Pancreas (tissue), 10 donors: Measurements from ENCODE around the gene STIM1. TPM values are rescaled to one million over a fixed set of nuclear protein-coding genes. Genes with fewer than 3 reads are reported as not detected.

Experiments used
- ATAC-seq, 4 donors: fragments of 200-7000 bp; cut with Tn5 transposase; one replicate each; pipeline versions ENCODE4 v1.8.0 to v1.9.1; 2020; ENCODE audit warnings: mild to moderate bottlenecking in 4 of 4, moderate library complexity in 4 of 4
- DNase-seq, 6 donors: peaks; one replicate each; pipeline ENCODE4 v3.0.0-alpha.2; 2020
- FAIRE-seq: peaks from 2 replicates; lab custom pipeline; 2012; peaks lifted over from hg19 to GRCh38; lab: Jason Lieb, UNC
- H3K27ac ChIP-seq, 4 donors: fragments of 200-600 bp; sonication (generic); 1 replicate in 3 of 4; 2 replicates in 1 of 4; pipeline versions ENCODE4 v1.5.0 to v1.8.0; 2020
- H3K27me3 ChIP-seq, 4 donors: fragments of 200-600 bp; one replicate each; pipeline ENCODE4 v1.8.0; 2021
- H3K36me3 ChIP-seq, 3 donors: fragments of 200-600 bp; sonication (generic) in 1 of 3; one replicate each; pipeline versions ENCODE4 v1.5.0 to v1.8.0; 2020 to 2021
- H3K4me1 ChIP-seq, 3 donors: fragments of 200-600 bp; one replicate each; pipeline ENCODE4 v1.8.0; 2021
- H3K4me3 ChIP-seq, 4 donors: fragments of 200-600 bp; sonication (generic) in 2 of 4; one replicate each; pipeline versions ENCODE4 v1.5.0 to v1.8.0; 2020 to 2021
- H3K9me3 ChIP-seq, 4 donors: fragments of 200-600 bp; one replicate each; pipeline ENCODE4 v1.8.0; 2021
- CTCF ChIP-seq, 4 donors: fragments of 200-600 bp; sonication (generic) in 3 of 4; IDR thresholded peaks; one replicate each; pipeline versions ENCODE4 v1.5.0 to v1.8.0; 2021; ENCODE audit warnings: antibody characterized with exemption in 4 of 4
- WGBS, 2 donors: extraction: QIAGEN DNeasy Blood & Tissue Kit; methylation state at CpG; one replicate each; pipeline ENCODE4 v1.1.7; 2013; 5-methylcytosine and 5-hydroxymethylcytosine counted together
- intact Hi-C, 3 donors: fragments of 100-400 bp; cut with DNase I; formaldehyde crosslinking; loops; one replicate each; pipeline versions ENCODE4 v1.11.1 to v1.14.2; 2022
- polyA plus RNA-seq, 2 donors: library from polyadenylated mRNA; stranded (reverse); fragments of 200-250 nt; gene quantifications; one replicate each; pipeline ENCODE4 v1.2.3, GENCODE V29; 2013
- total RNA-seq, 6 donors: library from RNA; stranded (reverse); fragmentation: NEBNext Ultra II Directional in 4 of 6; extraction: Animal tissue kit (Norgen Biotek cat#: 25700) in 4 of 6; gene quantifications; one replicate each; pipeline versions ENCODE4 v1.2.1 to v1.2.4, GENCODE V29; 2021 to 2023
- donor health status: healthy with polysubstance abuse.
- donor health status: DM: no; HTN: no; CAD: no; lungs with moderate emphysema.
- donor health status: DM: no; HTN: no; CAD: no.
- donor health status: control.
- donor health status: control.
- donor health status: Bipolar disorder and iron deficiency.
- donor health status: DM: yes; HTN: yes; CAD: no.
- donor health status: DM: no; HTN: no; CAD: no.
- donor health status: DM: no; HTN: no; CAD: no.
- donor health status: DM: yes; HTN: yes; CAD: no.

The STIM1 gene
- total and polyA plus RNA-seq, 8 donors, result 10.2 to 28.9 (median 18.8) TPM

- H3K27me3 ChIP-seq, result no peaks in the 10 kb centered on the region
- TF ChIP-seq CTCF (IDR thresholded peaks at IDR 0.05), result no peak
- H3K27ac ChIP-seq, result no peak overlapping the region
- intact Hi-C loops, result no loop called here
- no peak for FAIRE-seq
- DNase-seq, result no peak
- ATAC-seq, result no peak
- 98 to 100% methylated on average over 1 of the region's 1 CpG for WGBS, 2 donors
- H3K4me1 ChIP-seq, result no peaks in the 10 kb centered on the region
- H3K9me3 ChIP-seq, result no peaks in the 10 kb centered on the region
- H3K36me3 ChIP-seq, result no peaks in the 10 kb centered on the region
- no peak overlapping the region for H3K4me3 ChIP-seq
These were observed 31.5 kb downstream of the STIM1 start for GRCh38 chr11:3886985-3887384.

- DNase-seq (no peak), ATAC-seq (no peak), FAIRE-seq (no peak)
- no peaks in the 10 kb centered on the region for H3K9me3 ChIP-seq
- peaks cover 0 to 10% (median 3%) of the 10 kb centered on the region in 3 donors for H3K4me1 ChIP-seq
- H3K36me3 ChIP-seq, result no peaks in the 10 kb centered on the region
- no peak for TF ChIP-seq CTCF (IDR thresholded peaks at IDR 0.05)
- no peak overlapping the region for H3K27ac ChIP-seq
- H3K4me3 ChIP-seq, result no peak overlapping the region
- H3K27me3 ChIP-seq, result no peaks in the 10 kb centered on the region
- intact Hi-C loops, result no loop called here
These were observed 33.4 kb downstream of the STIM1 start for GRCh38 chr11:3888876-3889275.

- intact Hi-C loops, result no loop called here
- Histone ChIP-seq H3K4me1 (peaks cover 0 to 22% (median 3%) of the 10 kb centered on the region in 3 donors), H3K9me3 (no peaks in the 10 kb centered on the region), H3K36me3 (no peaks in the 10 kb centered on the region), H3K27me3 (no peaks in the 10 kb centered on the region), H3K27ac (no peak overlapping the region), H3K4me3 (no peak overlapping the region)
- no peak for TF ChIP-seq CTCF (IDR thresholded peaks at IDR 0.05)
- WGBS, 2 donors, result 95 to 98% methylated on average over 2 of the region's 2 CpGs
- ATAC-seq (no peak), FAIRE-seq (no peak), DNase-seq (no peak)
These were observed 34.5 kb downstream of the STIM1 start for GRCh38 chr11:3890014-3890413.

GRCh38 chr11:3890806-3891205, 35.3 kb downstream of the STIM1 start:
- no peak overlapping the region for H3K4me3 ChIP-seq
- DNase-seq (no peak), ATAC-seq (no peak), FAIRE-seq (no peak)
- no peaks in the 10 kb centered on the region for H3K36me3 ChIP-seq
- no peaks in the 10 kb centered on the region for H3K9me3 ChIP-seq
- intact Hi-C loops, result no loop called here
- no peak for TF ChIP-seq CTCF (IDR thresholded peaks at IDR 0.05)
- no peaks in the 10 kb centered on the region for H3K27me3 ChIP-seq
- peaks cover 0 to 24% (median 3%) of the 10 kb centered on the region in 3 donors for H3K4me1 ChIP-seq
- 59 to 89% methylated on average over 1 of the region's 1 CpG for WGBS, 2 donors
- no peak overlapping the region for H3K27ac ChIP-seq

GRCh38 chr11:3891751-3892150, 36.3 kb downstream of the STIM1 start:
- no peak for ATAC-seq

More at GRCh38 chr11:3891751-3892150, 36.3 kb downstream of the STIM1 start:
- DNase-seq (no peak), FAIRE-seq (no peak)
- H3K4me1 ChIP-seq, result peaks cover 0 to 24% (median 3%) of the 10 kb centered on the region in 3 donors
- no peaks in the 10 kb centered on the region for H3K27me3 ChIP-seq
- H3K36me3 ChIP-seq, result no peaks in the 10 kb centered on the region
- intact Hi-C loops, result no loop called here
- TF ChIP-seq CTCF (IDR thresholded peaks at IDR 0.05), result no peak
- WGBS, 2 donors, result 97 to 99% methylated on average over 1 of the region's 1 CpG
- no peak overlapping the region for H3K4me3 ChIP-seq
- no peak overlapping the region for H3K27ac ChIP-seq
- no peaks in the 10 kb centered on the region for H3K9me3 ChIP-seq
